GM18861 (cell line): Measurements from ENCODE around the gene ASCC1.
"Not testable (repeated sequence)": the region's sequence is repeated elsewhere in the genome, so short reads cannot be mapped to it uniquely, and the experiment has no call there.

ENCODE experiments used
- ATAC-seq: cut with Tn5 transposase; IDR thresholded peaks from one replicate; pipeline ENCODE4 v1.9.1; 2021; ENCODE audit not compliant: unreplicated experiment

ASCC1 gene

GRCh38 chr10:72173619-72174296 is 42.3 kb downstream of the ASCC1 start:
- ATAC-seq: peak; percentile 56

- ATAC-seq: no peak
Measured at GRCh38 chr10:72173262-72173618, 42.8 kb downstream of the ASCC1 start.

GRCh38 chr10:72171175-72171630 is 44.9 kb downstream of the ASCC1 start:
- ATAC-seq: no peak

GRCh38 chr10:72170733-72171132 is 45.3 kb downstream of the ASCC1 start:
- ATAC-seq: no peak

- ATAC-seq: no peak
Measured at GRCh38 chr10:72170263-72170662, 45.8 kb downstream of the ASCC1 start.

- ATAC-seq: no peak
Measured at GRCh38 chr10:72167118-72167517, 49.0 kb downstream of the ASCC1 start.

GRCh38 chr10:72164617-72165016 is 51.5 kb downstream of the ASCC1 start:
- no peak for ATAC-seq

- peak; percentile 54 for ATAC-seq
Measured at GRCh38 chr10:72162978-72163377, 53.1 kb downstream of the ASCC1 start.

- ATAC-seq: no peak
Measured at GRCh38 chr10:72158176-72158575, 57.9 kb downstream of the ASCC1 start.

- no peak for ATAC-seq
Measured at GRCh38 chr10:72156223-72156622, 59.9 kb downstream of the ASCC1 start.

- ATAC-seq: no peak
Measured at GRCh38 chr10:72152286-72152685, 63.8 kb downstream of the ASCC1 start.

- ATAC-seq: not testable (repeated sequence)
Measured at GRCh38 chr10:72150746-72151478, 65.2 kb downstream of the ASCC1 start.

GRCh38 chr10:72147324-72147584 is 68.8 kb downstream of the ASCC1 start:
- ATAC-seq: not testable (repeated sequence)

- no peak for ATAC-seq
Measured at GRCh38 chr10:72146559-72147323, 69.3 kb downstream of the ASCC1 start.

- no peak for ATAC-seq
Measured at GRCh38 chr10:72146071-72146470, 70.0 kb downstream of the ASCC1 start.

- no peak for ATAC-seq
Measured at GRCh38 chr10:72145657-72146056, 70.4 kb downstream of the ASCC1 start.

- ATAC-seq: no peak
Measured at GRCh38 chr10:72140850-72141249, 75.2 kb downstream of the ASCC1 start.

GRCh38 chr10:72140174-72140573 is 75.9 kb downstream of the ASCC1 start:
- ATAC-seq: no peak

GRCh38 chr10:72137583-72137982 is 78.5 kb downstream of the ASCC1 start:
- no peak for ATAC-seq

- not testable (repeated sequence) for ATAC-seq
Measured at GRCh38 chr10:72136225-72136624, 79.9 kb downstream of the ASCC1 start.

- ATAC-seq: no peak
Measured at GRCh38 chr10:72134785-72135767, 81.0 kb downstream of the ASCC1 start.
